ENCODE measurements around the gene USP9X.
"Not testable (repeated sequence)": the region's sequence is repeated elsewhere in the genome, so short reads cannot be mapped to it uniquely, and the experiment has no call there.

Gene USP9X

DNA sequence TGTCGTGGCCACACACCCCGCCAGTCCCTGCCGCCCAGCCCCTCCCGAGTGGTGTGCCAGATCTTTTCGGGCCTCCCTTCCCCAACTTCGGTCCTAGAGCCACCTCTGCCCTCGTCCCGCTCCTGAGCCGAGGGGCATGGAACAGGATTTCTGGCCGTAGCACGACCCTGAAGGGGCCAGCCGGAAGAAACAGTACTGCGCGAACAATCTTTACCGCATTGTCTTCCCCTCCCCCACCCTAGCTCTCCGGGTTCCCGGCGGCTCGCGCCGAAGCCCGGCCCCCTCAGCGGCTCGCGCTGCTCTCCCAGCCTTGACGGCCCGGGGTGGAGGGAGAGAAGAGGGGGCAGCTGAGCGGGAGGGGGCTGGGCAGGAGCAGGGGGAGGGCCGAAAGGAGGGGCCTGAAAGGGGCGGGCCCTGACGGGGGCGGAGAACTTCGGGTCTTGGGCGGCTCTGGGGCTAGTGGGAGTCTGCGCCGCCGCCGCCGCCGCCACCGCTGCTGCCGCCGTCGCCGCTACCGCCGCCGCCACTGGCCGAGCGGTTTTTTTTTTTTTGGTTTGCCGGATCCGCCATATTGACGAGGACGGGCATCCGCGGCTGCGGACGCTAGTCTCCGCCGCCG lies at the start of gene USP9X:
USP9X (plus strand) TSS at position 553 of the 619 bp plus-strand sequence. CDS start 38,184 bp downstream, outside the sequence.
- peak; percentile 31 for DNase-seq

DNA sequence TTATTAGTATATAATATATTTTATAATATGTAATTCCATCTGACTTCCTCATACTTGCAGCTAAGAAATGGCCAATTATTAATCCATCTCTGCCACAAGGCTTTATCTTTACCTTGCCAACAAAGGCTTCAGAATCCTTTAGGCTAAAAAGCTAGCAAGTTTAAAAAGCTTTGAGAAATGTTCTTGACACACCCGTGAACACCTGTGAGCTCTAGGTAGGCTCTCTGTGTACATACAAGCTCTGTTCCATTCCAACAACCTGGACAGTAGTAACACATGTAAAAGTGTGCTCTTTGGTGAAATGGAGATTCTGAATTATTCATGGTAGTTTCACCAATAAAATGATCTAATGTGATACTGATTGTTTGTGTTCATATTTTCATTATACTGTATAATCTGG lies 49.7 kb upstream of the USP9X start:
- DNase-seq = no peak

GRCh38 chrX:41036668-41037326 lies 48.4 kb upstream of the USP9X start:
- no peak for DNase-seq

GRCh38 chrX:41043196-41043595 lies 42.0 kb upstream of the USP9X start:
- DNase-seq = no peak

DNA sequence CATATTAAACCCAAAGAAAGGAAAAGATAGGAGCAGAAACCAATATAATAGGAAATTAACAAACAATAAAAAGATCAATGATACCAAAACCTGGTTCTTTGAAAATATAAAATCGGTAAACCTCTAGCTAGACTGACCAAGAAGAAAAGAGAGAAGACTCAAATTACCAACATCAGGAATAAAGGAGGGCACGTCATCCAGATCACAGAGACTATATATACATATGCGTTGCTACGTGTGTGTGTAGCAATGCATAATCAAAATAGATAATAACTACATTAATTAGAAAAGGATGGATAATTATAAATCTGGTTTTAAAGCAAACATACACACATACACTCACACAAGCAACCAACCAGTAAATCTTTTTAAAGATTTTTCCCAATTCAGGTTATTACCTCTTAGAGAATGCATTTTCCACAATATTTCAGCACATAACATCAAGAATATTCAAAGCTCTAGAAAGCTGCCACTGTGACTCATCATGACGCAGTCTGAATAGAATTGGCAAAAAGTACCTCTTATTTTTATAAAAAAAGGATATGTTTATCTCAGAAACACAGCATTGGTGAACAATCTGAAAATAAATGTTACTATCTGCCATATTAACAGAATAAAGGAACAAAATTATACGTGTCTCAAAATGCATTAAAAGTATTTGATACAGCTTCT lies 41.4 kb upstream of the USP9X start:
- DNase-seq = no peak

- no peak for DNase-seq
Measured at GRCh38 chrX:41045960-41046567, 39.2 kb upstream of the USP9X start.

DNA sequence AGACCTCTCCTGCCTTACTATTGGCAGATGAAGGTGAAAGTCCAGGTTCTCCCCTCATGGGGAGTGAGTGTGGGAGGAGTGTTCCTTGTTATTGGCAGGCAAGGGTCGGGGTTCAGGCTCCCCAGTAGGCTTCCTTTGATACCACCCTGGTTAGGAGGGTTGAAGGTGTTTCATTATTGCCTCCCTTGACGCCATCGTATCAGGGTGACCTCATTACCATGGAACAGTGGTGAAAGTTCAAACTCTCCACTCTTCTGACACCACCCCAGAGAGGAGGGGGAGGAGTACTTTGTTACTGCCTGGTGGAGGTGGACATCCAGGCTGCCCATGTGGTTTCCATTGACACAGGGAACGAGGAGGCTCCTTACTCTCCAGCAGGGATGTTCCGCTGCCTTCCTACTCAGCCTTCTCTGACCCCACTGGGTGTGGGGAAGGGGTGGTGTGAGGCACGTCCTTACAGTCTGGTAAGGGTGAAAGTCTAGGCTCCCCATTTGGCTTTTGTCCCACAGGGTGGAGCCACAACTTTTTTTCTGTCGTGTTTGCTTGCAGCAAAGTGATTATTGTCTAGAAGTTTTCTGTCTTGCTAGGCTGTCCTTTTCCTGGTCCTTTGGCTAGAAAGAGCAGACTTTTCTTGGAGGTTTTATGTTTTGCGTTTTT lies 37.2 kb upstream of the USP9X start:
- no peak for DNase-seq

GRCh38 chrX:41050359-41050758 lies 34.9 kb upstream of the USP9X start:
- DNase-seq = no peak

- DNase-seq = no peak
Measured at GRCh38 chrX:41051288-41051687, 34.0 kb upstream of the USP9X start.

DNA sequence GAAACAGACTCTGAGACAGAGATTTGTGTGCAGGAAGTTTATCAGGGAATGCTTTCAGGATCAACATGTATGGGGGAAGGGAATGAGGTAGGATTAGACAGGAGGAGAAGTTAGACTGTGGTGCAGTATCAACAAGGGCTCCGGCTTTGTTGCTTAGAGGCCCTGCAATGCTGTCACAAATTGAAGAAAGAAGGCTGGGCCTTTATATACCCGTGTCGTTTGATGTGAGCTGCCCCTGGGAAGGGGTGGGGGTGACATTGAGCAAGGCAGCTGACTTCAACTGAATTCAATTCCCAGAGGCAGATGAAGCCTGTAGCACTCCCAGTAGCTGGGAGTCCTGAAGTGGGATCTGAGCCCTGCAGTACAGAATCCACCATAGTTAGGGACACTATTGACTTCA lies 29.5 kb upstream of the USP9X start:
- DNase-seq = no peak

- not testable (repeated sequence) for DNase-seq
Measured at GRCh38 chrX:41063276-41063675, 22.0 kb upstream of the USP9X start.

- DNase-seq = no peak
Measured at GRCh38 chrX:41064018-41064417, 21.2 kb upstream of the USP9X start.

GRCh38 chrX:41066391-41066790 lies 18.9 kb upstream of the USP9X start:
- DNase-seq = no peak

GRCh38 chrX:41066969-41067368 lies 18.3 kb upstream of the USP9X start:
- DNase-seq = no peak

GRCh38 chrX:41067721-41068120 lies 17.5 kb upstream of the USP9X start:
- no peak for DNase-seq

DNA sequence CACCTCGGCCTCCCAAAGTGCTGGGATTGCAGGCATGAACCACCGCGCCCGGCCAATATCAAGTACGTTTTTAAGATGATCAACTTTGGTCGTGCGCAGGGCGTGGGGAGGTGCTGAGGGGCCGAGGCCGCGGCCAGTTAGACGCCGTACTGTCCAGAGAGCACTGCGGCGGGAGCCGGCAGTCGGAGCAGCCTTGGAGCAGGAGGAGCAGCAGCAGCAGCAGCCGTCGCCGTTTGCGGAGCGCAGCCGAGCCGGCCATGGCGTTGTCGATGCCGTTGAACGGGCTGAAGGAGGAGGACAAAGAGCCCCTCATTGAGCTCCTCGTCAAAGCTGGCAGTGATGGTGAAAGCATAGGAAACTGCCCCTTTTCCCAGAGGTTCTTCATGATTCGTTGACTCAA lies 8.5 kb upstream of the USP9X start:
- DNase-seq = no peak

- DNase-seq = no peak
Measured at GRCh38 chrX:41081821-41082220, 3.4 kb upstream of the USP9X start.

DNA sequence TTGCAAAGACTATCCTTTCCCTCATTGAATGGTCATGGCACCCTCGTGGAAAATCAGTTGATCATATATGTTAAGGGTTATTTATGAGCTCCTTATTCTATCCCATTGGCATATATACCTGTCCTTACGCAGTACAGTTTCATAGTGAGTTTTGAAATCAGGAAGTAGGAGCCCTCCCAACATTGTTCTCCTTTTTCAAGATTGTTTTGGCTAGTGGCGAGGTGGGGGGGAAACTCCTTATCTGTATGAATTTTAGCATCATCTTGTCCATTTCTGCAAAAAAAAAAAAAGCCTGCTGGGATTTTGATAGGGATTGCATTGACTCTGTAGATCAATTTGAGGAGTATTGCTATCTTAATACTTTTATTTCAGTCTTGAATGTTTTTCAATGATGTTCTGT lies 2.5 kb upstream of the USP9X start:
- DNase-seq = no peak

GRCh38 chrX:41084044-41084892 lies 977 bp upstream of the USP9X start:
- DNase-seq = peak; percentile 84

DNA sequence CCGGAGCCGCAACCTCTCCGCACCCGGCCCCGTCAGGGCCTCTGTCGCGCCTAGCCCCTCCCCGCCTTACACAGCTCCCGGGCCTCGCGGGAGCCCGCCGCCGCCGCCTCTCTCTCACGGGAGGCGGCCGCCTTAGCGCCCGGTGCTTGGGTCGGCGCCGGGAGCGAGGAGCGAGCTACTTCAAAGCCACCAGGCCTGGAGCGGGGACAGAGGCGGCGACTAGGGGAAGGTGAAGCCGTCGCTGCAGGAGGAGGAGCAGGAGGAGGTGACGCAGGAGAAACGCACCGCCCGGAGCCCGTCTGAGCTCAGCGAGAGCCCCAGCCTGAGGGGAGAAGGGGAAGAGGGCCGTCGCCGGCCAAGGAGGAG lies 250 bp downstream of the USP9X start:
- DNase-seq = no peak

DNA sequence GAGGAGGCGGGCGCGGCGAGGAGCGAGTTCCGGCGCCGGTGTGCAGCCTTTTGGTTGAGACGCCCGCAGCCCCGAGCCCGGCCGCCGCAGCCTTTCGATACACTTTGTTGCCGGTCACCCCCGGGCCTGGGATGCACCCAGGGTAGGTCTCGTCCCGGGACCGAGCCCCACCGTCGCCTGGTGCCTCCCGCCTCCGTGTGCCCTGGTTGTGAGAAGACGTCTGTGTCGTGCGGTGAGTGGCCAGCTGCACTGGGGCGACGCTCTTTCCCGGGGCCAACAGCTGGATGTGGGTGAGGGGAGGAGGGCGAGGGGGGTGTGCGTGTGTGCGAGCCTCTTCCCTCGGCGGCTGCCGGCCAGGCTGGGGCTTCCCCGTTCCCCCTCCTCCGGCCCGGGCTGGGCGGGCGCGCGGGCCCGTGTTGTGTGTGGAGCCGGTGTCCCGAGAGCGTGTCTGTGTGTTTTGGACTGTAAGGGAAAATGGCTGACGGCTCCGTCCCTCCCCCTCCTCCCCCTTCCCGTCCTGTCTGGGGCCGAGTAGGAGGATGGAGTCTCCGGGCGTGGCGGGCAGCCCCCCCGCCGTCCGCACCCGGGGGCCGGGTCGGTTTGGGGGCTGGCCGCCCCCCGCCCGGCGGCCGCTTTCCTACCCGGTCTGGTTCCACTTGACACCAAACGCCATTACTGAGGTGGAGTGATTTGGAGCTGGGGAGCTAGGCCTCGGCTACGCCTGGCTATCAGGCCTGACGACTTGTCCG lies 807 bp downstream of the USP9X start:
- no peak for DNase-seq

GRCh38 chrX:41086627-41086932 lies 1.3 kb downstream of the USP9X start:
- no peak for DNase-seq
